Fibroblast of skin of back (primary cell): ENCODE data around the gene FBXO24. TPM values are rescaled to one million over a fixed set of nuclear protein-coding genes. Genes with fewer than 3 reads are reported as not detected.
"Not testable (repeated sequence)": the region's sequence is repeated elsewhere in the genome, so short reads cannot be mapped to it uniquely, and the experiment has no call there.

ENCODE experiments used
- DNase-seq: peaks from one replicate; pipeline ENCODE4 v3.0.0-alpha.2; 2013
- polyA plus RNA-seq, 2 experiments: library from polyadenylated mRNA; unstranded; fragments of 120-200 nt; gene quantifications; one replicate each; pipeline ENCODE4 v1.2.1, GENCODE V29; 2013; ENCODE audit not compliant: insufficient read length in 2 of 2

The FBXO24 gene
- polyA plus RNA-seq (2013, experiment 1 of 2; ENCODE audit: insufficient read length): 0.79 TPM
- 0.43 TPM for polyA plus RNA-seq (2013, experiment 2 of 2; ENCODE audit: insufficient read length)

DNA sequence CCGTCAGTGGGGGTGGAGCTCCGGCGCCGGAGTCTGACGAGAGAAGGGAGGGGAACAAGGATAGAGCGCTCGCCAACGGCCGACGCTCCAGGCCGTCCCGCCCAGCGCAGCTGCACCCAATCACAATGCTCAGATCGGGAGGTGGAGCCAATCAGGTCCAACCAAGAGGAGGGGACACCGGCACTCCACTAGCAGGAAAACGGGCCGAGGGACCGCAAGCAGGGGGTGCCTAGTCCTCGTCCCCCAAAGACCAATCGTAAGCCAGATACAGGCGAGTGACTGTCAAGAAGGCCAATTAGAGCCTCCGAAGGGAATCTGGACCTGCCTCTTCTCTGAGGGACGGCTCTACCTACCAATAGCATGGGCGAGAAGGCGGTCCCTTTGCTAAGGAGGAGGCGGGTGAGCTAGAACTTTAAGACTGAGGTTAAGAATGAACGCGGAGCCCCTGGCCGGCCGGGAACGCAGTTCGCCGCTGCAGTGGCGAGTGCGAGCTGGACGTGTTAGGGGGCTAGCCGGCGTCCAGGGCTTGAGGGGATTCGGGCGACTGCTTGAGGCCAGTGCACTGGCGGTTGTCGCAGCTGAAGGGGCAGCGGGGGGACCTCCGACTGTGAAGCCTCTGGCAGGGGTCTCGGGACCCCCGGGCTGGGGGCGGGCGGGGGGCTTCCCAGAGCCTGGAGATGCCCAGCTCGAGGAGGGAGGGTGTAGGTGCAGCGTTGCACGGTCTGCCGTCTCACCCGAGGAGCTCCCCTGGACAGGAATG lies at the start of gene FBXO24:
Gene FBXO24, plus strand, starts transcription at position 63 of the 760 bp plus-strand sequence. Its CDS starts 298 bp downstream, at position 361.
- peak; percentile 100 for DNase-seq

GRCh38 chr7:100536695-100537094 lies 49.4 kb upstream of the FBXO24 start:
- not testable (repeated sequence) for DNase-seq

DNA sequence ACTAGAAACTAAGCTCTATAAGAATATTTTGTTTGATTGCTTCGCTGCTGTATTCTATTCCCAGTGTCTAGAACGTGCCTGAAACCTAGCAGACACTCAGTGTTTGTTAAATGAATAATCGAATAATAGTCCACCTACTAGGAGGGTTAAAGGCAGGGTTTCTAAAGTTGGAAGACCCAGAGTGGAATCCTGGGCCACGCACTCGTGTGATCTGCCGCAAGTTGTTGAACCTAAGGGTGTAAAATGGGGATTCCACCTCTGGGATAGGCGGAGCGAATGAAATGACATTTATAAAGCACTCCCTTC lies 47.8 kb upstream of the FBXO24 start:
- DNase-seq: no peak

DNA sequence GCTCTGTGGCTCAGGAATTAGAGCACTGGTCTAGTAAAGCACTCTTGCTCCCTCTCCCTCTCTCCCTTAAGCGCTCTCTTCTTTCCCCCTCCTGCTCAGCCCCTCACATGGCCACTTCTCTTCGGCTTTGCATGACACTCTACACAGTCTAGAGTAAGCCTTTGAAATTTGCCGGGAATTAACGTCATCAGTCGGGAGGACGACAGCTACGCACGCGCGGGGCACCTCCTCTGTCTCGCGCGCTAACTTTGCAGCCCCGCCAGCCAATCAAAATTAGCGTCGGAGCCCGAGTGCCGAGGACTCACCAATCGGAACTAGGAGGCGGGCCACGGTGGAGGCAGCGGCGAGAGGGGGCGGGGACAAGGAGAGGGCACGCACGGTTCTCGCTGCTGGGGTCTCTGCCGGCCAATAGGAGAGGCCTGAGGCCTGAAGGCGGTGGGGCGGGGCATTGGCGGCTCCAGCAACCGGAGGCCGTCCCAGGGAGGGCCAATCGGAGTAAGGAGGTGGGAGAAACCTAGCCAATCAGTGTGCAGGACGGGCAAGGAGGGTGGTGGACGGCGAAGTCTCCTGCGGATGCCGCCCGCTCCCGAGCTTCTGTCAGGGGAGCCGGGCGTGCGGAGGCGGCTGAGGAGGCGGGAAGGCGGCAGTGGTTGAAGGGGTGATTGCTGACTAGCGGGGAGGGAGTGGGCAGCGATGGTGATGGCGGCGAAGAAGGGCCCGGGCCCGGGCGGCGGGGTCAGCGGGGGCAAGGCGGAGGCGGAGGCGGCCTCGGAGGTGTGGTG lies 47.3 kb upstream of the FBXO24 start, which contains the start of gene AGFG2:
Gene AGFG2, plus strand, starts transcription at position 550 of the 782 bp plus-strand sequence. Its CDS starts 144 bp downstream, at position 694.
- peak; percentile 100 for DNase-seq

DNA sequence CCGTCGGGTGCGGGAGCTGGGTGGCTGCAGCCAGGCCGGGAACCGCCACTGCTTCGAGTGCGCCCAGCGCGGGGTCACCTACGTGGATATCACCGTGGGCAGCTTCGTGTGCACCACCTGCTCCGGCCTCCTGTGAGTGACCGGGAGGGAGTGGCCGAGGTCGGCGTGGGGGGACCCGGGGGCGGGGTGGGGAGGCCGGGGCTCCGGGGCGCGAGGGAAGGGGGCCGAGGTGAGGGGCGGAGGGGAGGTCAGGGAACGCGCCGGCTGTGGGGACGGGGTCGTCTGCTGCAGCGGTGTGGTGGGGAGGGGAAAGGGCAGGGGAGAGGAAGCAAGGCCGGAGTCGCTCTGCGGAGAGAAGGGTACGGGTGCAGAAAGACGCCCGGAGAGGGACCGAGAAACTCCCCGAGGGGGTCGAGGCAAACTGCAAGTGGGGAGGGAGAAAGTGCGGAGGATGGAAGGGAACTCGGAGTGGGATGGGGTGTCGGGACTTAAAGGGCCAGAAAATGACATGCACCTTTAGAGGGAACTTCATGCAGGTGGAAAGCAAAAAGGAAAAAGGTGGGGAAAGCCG lies 46.6 kb upstream of the FBXO24 start:
- DNase-seq: no peak

- DNase-seq: no peak
Observed at GRCh38 chr7:100540073-100540723, 45.9 kb upstream of the FBXO24 start.

- not testable (repeated sequence) for DNase-seq
Observed at GRCh38 chr7:100541309-100541708, 44.8 kb upstream of the FBXO24 start.

GRCh38 chr7:100543586-100543985 lies 42.5 kb upstream of the FBXO24 start:
- DNase-seq: no peak

DNA sequence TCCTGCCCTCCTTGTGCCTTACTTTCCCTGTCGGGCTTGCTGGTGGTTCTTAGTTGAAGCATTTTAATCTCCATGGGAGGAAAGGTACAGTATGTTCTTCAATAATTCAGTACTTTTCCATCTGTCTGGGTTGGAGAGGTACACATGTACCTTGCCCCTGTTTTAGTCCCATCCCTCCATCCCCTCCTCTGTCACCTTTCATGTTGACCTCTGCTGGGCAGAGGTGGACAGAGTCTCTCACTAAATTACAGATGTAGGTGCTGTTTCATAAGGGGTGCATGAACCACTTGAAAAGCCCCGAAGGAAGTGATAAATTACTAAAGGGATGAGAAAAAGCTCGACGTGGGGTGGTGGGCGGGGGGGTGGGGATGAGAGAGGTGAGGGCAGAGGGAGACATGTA lies 41.7 kb upstream of the FBXO24 start:
- no peak for DNase-seq

DNA sequence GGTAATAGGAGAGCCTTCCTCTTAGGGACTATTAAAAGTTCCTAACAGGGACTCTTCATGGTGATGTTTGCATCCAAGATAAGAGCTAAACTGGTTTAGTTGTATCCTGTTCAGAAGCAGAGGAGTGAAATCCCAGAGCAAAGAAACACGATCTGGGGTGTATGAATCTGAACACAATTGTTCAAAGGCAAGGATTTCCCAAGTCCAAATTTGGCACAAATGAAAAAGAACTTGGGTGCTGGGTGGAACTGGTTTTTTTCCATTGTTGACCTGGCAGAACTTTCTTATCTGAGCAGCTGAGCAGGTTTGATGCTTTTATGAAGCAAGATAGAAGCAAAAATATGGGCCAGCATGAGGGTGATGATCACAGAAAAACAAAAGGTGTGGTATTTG lies 41.2 kb upstream of the FBXO24 start:
- DNase-seq: no peak

GRCh38 chr7:100545360-100546128 lies 40.6 kb upstream of the FBXO24 start:
- peak; percentile 91 for DNase-seq

- DNase-seq: no peak
Observed at GRCh38 chr7:100546129-100546925, 39.8 kb upstream of the FBXO24 start.

GRCh38 chr7:100546926-100547800 lies 39.0 kb upstream of the FBXO24 start:
- DNase-seq: no peak

GRCh38 chr7:100547872-100548271 lies 38.3 kb upstream of the FBXO24 start:
- peak; percentile 22 for DNase-seq

GRCh38 chr7:100548446-100548845 lies 37.7 kb upstream of the FBXO24 start:
- peak; percentile 46 for DNase-seq

DNA sequence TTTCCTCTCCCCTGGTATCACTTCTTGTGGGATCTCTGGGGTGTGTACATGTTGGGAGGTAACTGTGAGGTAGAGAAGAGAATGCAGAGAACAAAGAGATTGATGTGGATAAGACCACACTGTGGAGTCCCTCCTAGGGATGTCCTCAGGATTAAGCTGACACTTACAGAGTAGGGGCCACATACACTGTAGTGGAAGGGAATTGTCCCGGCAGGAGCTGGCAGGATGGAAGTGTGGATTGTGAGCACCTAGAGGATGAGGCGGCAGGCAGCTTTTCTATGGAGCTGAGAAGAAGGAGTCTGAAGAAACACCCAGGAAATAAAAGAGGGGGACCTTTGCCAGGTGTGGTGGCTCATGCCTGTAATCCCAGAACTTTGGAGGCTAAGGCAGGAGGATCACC lies 33.6 kb upstream of the FBXO24 start:
- no peak for DNase-seq

GRCh38 chr7:100553032-100553431 lies 33.1 kb upstream of the FBXO24 start:
- no peak for DNase-seq

DNA sequence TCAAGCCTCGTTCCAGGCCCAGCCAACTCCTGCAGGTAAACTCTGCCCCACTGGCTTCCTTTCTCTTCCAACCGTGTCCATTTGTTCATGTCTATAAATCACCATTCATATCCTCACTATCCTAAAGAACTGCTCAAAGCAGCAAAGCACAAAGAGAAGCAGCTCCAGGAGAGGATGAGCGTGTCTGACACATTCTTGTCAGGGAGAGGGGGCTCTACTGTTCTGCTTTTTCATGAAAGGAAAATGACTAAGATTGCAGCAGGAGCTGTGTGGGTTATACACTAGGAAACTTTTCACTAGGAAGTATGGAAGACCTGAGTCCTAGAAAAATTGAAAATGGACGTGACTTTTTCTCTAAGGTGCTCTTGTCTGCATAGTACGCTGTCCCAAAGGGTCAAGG lies 30.4 kb upstream of the FBXO24 start:
- no peak for DNase-seq

DNA sequence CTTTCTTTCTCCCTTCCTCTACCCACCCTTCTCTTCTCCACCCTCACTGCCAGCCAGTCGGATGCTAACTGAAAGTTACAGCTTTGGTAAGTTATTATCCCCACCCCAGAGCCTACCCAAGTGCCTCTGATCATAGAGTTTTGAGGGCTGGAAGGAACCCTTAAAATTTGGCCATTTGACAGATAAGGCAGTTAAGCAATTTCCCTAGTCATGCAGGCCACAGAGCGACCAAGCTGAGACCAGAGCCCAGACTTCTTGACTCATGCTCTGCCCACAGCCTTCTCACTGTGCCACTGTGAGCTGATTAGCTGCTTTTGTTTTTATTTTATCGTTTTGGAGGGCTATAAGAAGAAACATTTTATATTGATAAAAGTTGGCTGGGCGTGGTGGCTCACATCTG lies 29.6 kb upstream of the FBXO24 start:
- DNase-seq: no peak

- DNase-seq: no peak
Observed at GRCh38 chr7:100559127-100559526, 27.0 kb upstream of the FBXO24 start.
